PC-9 (cell line): ENCODE results near the gene UTF1.

Source experiments
- CTCF ChIP-seq: fragments of 200-600 bp; sonication (generic); conservative IDR thresholded peaks from 2 replicates; pipeline ENCODE4 v1.6.1; 2017; ENCODE audit warnings: mixed run types, antibody characterized with exemption, mild to moderate bottlenecking, moderate library complexity
- EZH2 ChIP-seq: fragments of 200-600 bp; sonication (generic); IDR thresholded peaks from 2 replicates; pipeline ENCODE4 v1.8.0; 2017; ENCODE audit warnings: antibody characterized with exemption, low read depth

- TF ChIP-seq CTCF = no peak
- TF ChIP-seq EZH2 = no peak
These were observed 2.8 kb upstream of the UTF1 start for GRCh38 chr10:133227256-133227655.
